GM10266 (cell line): ENCODE measurements around the gene FBXO3.
"Not testable (repeated sequence)": the region's sequence is repeated elsewhere in the genome, so short reads cannot be mapped to it uniquely, and the experiment has no call there.

Experiments used
- DNase-seq: peaks from one replicate; pipeline ENCODE4 v3.0.0; 2012; ENCODE audit errors: extremely low spot score
- TF ChIP-seq, protein P1 (sequence below): IDR thresholded peaks from 2 replicates; pipeline ENCODE4 v1.5.1; 2012; ENCODE audit warnings: mild to moderate bottlenecking, low read depth; ENCODE audit not compliant: control insufficient read depth, insufficient read depth; ENCODE audit errors: missing control alignments

FBXO3 gene

GRCh38 chr11:33713856-33714398 lies 60.4 kb downstream of the FBXO3 start:
- TF ChIP-seq, protein P1, sequence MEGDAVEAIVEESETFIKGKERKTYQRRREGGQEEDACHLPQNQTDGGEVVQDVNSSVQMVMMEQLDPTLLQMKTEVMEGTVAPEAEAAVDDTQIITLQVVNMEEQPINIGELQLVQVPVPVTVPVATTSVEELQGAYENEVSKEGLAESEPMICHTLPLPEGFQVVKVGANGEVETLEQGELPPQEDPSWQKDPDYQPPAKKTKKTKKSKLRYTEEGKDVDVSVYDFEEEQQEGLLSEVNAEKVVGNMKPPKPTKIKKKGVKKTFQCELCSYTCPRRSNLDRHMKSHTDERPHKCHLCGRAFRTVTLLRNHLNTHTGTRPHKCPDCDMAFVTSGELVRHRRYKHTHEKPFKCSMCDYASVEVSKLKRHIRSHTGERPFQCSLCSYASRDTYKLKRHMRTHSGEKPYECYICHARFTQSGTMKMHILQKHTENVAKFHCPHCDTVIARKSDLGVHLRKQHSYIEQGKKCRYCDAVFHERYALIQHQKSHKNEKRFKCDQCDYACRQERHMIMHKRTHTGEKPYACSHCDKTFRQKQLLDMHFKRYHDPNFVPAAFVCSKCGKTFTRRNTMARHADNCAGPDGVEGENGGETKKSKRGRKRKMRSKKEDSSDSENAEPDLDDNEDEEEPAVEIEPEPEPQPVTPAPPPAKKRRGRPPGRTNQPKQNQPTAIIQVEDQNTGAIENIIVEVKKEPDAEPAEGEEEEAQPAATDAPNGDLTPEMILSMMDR = no peak

DNA sequence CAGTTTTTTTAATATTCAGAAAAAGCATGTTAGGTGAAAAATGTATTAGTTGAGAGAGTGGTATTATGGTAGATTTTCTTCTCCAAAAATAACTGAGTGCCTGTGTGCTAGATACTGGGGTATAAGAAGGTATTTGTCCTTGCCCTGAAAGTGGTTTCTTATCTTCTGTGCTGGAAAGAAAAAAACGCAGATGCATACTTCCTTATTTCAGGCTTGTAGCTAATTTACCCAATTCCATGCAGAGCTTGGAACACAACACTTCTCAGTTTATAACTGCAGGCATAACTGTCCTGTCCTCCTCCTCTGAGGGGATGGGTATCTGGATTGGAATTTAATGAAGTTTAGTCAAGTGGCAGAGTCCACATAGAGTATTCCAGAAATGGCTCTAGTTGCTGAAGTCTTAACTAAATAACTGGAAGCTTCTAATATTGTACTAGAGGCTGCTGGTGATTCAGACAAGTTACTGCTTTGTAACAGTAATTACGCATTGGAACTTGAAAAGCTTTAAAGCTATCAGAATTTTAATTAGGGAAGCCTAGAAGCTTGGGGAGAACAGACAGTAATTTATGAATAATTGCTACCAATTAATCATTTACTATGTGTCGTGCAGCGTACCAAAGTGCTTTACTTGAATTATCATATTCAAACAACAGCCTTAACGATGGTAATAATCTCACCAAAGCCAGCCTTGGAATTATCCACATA lies 61.0 kb downstream of the FBXO3 start:
- TF ChIP-seq, protein P1 = no peak
- no peak for DNase-seq

More at GRCh38 chr11:33713856-33714398, 60.4 kb downstream of the FBXO3 start:
- DNase-seq = no peak

GRCh38 chr11:33712436-33712835 lies 61.9 kb downstream of the FBXO3 start:
- TF ChIP-seq, protein P1 = no peak
- no peak for DNase-seq

- TF ChIP-seq, protein P1 = no peak
- no peak for DNase-seq
Observed at GRCh38 chr11:33709466-33709865, 64.9 kb downstream of the FBXO3 start.

GRCh38 chr11:33708985-33709384 lies 65.3 kb downstream of the FBXO3 start:
- TF ChIP-seq, protein P1 = no peak
- no peak for DNase-seq

GRCh38 chr11:33707831-33708230 lies 66.5 kb downstream of the FBXO3 start:
- not testable (repeated sequence) for DNase-seq

GRCh38 chr11:33706966-33707365 lies 67.4 kb downstream of the FBXO3 start:
- TF ChIP-seq, protein P1 = no peak
- DNase-seq = no peak
